ENCODE measurements around the gene EEF2KMT.

EEF2KMT gene

DNA sequence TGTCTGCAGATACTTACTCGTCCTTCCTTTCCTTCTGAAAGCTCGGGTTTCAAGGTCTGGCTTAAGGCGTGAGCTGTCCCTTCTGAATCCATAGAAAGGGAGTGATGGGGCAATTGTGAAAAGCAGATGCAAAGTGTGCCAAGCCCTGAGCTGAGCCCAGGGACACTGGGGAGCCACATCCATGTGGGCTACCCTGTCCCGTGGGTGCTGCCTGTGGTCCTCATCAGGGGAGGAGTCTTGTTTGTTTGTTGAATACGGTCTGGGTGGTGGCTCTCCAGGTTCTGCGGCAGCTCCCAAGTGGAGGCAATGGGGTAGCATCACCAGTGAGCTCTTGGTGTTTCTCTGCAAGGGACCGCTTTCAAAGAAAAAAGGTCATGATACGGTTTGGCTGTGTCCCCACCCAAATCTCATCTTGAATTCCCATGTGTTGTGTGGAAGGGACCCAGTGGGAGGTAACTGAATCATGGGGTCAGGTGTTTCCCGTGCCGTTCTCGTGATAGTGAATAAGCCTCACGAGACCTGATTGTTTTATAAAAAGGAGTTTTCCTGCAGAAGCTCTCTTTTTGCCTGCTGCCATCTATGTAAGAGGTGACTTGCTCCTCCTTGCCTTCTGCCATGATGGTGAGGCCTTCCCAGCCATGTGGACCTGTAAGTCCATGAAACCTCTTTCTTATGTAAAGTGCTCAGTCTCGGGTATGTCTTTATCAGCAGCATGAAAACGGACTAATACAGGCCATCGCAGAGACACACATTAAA, 27.0 kb downstream of the EEF2KMT start:
- Histone ChIP-seq H3K4me3 (ENCODE audit: control insufficient read depth in 1 of 7, extremely low read depth in 1 of 7, insufficient read depth in 4 of 7, low read depth in 2 of 7, low read length in 6 of 7) (no peak overlapping the region), H3K36me3 (ENCODE audit: control insufficient read depth in 4 of 4, insufficient read depth in 4 of 4, low read length in 3 of 4) (peaks cover 0 to 14% (median 5%) of the 10 kb centered on the region in 4 experiments), H3K27ac (ENCODE audit: insufficient read depth in 1 of 2, low read depth in 1 of 2, low read length in 2 of 2, poor library complexity in 1 of 2, severe bottlenecking in 2 of 2) (no peak overlapping the region), H3K27me3 (replicated peaks in 2 of 5; ENCODE audit: control insufficient read depth in 4 of 5, insufficient read depth in 5 of 5, low read length in 4 of 5) (no peaks in the 10 kb centered on the region), H3K9me3 (ENCODE audit: control extremely low read depth in 1 of 5, control insufficient read depth in 4 of 5, insufficient read depth in 2 of 5, low read depth in 1 of 5, low read length in 4 of 5) (no peaks in the 10 kb centered on the region), H3K4me1 (ENCODE audit: control extremely low read depth in 1 of 4, control insufficient read depth in 4 of 4, insufficient read depth in 4 of 4, low read length in 3 of 4) (peaks cover 0 to 21% (median 12%) of the 10 kb centered on the region in 4 experiments)
- ChIA-PET CTCF (interaction anchor here (0.5 to 1.6 kb wide), 2 partner anchors 14 to 42 kb away, joined by 4 to 5 read pairs; no protein-coding TSS in a partner anchor), POLR2A (no interaction called here)
- WGBS (ENCODE audit: insufficient coverage): 98% methylated on average over 9 of the region's 15 CpGs
- DNase-seq: no peak

DNA sequence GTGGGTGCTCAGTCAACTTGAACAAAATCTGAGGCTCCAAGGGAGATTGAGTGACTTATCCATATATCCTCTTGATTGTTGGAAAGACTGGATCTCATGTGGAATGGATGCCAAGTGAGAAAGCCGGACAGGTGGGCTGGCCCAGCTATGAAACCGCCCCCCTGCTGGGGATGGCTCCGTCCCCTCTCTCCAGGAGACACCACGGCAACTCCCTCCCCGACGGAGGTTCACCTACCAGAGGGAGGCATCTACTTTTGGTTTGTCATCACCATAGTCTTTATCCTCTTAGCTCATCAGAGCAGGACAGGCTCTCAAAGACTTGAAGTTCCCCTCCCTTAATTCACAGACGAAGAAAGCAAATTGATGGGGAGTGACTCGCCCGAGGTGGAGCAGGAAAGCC, 27.7 kb downstream of the EEF2KMT start:
- Histone ChIP-seq H3K4me1 (ENCODE audit: control extremely low read depth in 1 of 4, control insufficient read depth in 4 of 4, insufficient read depth in 4 of 4, low read length in 3 of 4) (peaks cover 0 to 21% (median 12%) of the 10 kb centered on the region in 4 experiments), H3K27me3 (replicated peaks in 2 of 5; ENCODE audit: control insufficient read depth in 4 of 5, insufficient read depth in 5 of 5, low read length in 4 of 5) (peaks cover 0 to under 1% (median 0%) of the 10 kb centered on the region in 5 experiments), H3K27ac (ENCODE audit: insufficient read depth in 1 of 2, low read depth in 1 of 2, low read length in 2 of 2, poor library complexity in 1 of 2, severe bottlenecking in 2 of 2) (no peak overlapping the region), H3K4me3 (ENCODE audit: control insufficient read depth in 1 of 7, extremely low read depth in 1 of 7, insufficient read depth in 4 of 7, low read depth in 2 of 7, low read length in 6 of 7) (no peak overlapping the region), H3K9me3 (ENCODE audit: control extremely low read depth in 1 of 5, control insufficient read depth in 4 of 5, insufficient read depth in 2 of 5, low read depth in 1 of 5, low read length in 4 of 5) (no peaks in the 10 kb centered on the region), H3K36me3 (ENCODE audit: control insufficient read depth in 4 of 4, insufficient read depth in 4 of 4, low read length in 3 of 4) (peaks cover 0 to 8% (median under 1%) of the 10 kb centered on the region in 4 experiments)
- DNase-seq: no peak
- ChIA-PET CTCF (interaction anchor here (0.5 to 1.6 kb wide), 2 partner anchors 13 to 43 kb away, joined by 4 to 5 read pairs; no protein-coding TSS in a partner anchor), POLR2A (no interaction called here)
- whole genome bisulfite sequencing (ENCODE audit: insufficient coverage): 100% methylated on average over 9 of the region's 9 CpGs

DNA sequence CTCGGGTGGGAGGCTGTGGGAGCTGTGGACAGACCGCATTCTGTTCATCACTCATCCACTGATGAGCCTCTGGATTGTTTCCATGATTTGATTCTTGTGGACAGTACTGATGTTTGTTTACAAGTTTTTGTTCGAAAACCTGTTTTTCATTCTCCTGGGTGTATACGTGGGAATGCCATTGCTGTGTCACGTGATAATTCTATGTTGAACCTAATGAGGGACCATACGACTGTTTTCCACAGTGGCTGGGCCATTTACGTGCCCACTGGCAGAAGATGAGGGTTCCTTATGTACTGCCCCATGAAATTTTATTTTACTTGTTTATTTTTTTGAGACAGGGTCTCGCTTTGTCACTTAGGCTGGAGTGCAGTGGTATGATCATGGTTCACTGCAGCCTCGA, 28.5 kb downstream of the EEF2KMT start:
- Histone ChIP-seq H3K4me1 (ENCODE audit: control extremely low read depth in 1 of 4, control insufficient read depth in 4 of 4, insufficient read depth in 4 of 4, low read length in 3 of 4) (peaks cover 0 to 21% (median 12%) of the 10 kb centered on the region in 4 experiments), H3K36me3 (ENCODE audit: control insufficient read depth in 4 of 4, insufficient read depth in 4 of 4, low read length in 3 of 4) (peaks cover 0 to 4% (median 0%) of the 10 kb centered on the region in 4 experiments), H3K9me3 (ENCODE audit: control extremely low read depth in 1 of 5, control insufficient read depth in 4 of 5, insufficient read depth in 2 of 5, low read depth in 1 of 5, low read length in 4 of 5) (no peaks in the 10 kb centered on the region), H3K27me3 (replicated peaks in 2 of 5; ENCODE audit: control insufficient read depth in 4 of 5, insufficient read depth in 5 of 5, low read length in 4 of 5) (peaks cover 0 to 5% (median 0%) of the 10 kb centered on the region in 5 experiments), H3K27ac (ENCODE audit: insufficient read depth in 1 of 2, low read depth in 1 of 2, low read length in 2 of 2, poor library complexity in 1 of 2, severe bottlenecking in 2 of 2) (no peak overlapping the region), H3K4me3 (ENCODE audit: control insufficient read depth in 1 of 7, extremely low read depth in 1 of 7, insufficient read depth in 4 of 7, low read depth in 2 of 7, low read length in 6 of 7) (no peak overlapping the region)
- 96% methylated on average over 9 of the region's 9 CpGs for WGBS (ENCODE audit: insufficient coverage)
- POLR2A ChIA-PET: no interaction called here
- CTCF ChIA-PET: interaction anchor here (1.6 kb wide), 1 partner anchor 12 kb away, joined by 5 read pairs; no protein-coding TSS in a partner anchor
- DNase-seq: no peak

DNA sequence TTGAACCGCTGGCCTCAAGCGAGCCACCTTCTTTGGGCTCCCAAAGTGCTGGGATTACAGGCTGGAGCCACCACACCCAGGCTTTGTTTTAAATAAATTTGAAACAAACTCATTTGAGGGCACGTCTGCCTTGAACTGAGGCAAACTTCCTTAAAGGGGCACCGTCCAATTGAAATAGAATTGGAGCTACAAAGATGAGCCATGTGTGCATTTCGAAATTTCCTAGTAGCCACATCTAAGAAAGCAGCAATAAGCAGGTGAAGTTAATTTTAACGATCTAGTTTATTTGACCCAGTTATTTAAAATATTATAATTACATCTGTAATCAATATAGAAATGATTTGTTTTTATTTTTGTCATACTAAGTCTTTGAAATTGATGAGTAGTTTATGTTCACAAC, 31.1 kb downstream of the EEF2KMT start:
- no peak overlapping the region for H3K27ac ChIP-seq (ENCODE audit: insufficient read depth in 1 of 2, low read depth in 1 of 2, low read length in 2 of 2, poor library complexity in 1 of 2, severe bottlenecking in 2 of 2)
- CTCF ChIA-PET: interaction anchor here (2.7 kb wide), 1 partner anchor 10 kb away, joined by 10 read pairs; no protein-coding TSS in a partner anchor
- H3K36me3 ChIP-seq (ENCODE audit: control insufficient read depth in 4 of 4, insufficient read depth in 4 of 4, low read length in 3 of 4): no peaks in the 10 kb centered on the region
- peaks cover 0 to 5% (median 0%) of the 10 kb centered on the region in 5 experiments for H3K27me3 ChIP-seq (replicated peaks in 2 of 5; ENCODE audit: control insufficient read depth in 4 of 5, insufficient read depth in 5 of 5, low read length in 4 of 5)
- H3K4me1 ChIP-seq (ENCODE audit: control extremely low read depth in 1 of 4, control insufficient read depth in 4 of 4, insufficient read depth in 4 of 4, low read length in 3 of 4): peaks cover 0 to 13% (median 3%) of the 10 kb centered on the region in 4 experiments
- POLR2A ChIA-PET: no interaction called here
- DNase-seq: no peak
- H3K9me3 ChIP-seq (ENCODE audit: control extremely low read depth in 1 of 5, control insufficient read depth in 4 of 5, insufficient read depth in 2 of 5, low read depth in 1 of 5, low read length in 4 of 5): no peaks in the 10 kb centered on the region
- 95% methylated on average over 5 of the region's 6 CpGs for WGBS (ENCODE audit: insufficient coverage)
- no peak overlapping the region for H3K4me3 ChIP-seq (ENCODE audit: control insufficient read depth in 1 of 7, extremely low read depth in 1 of 7, insufficient read depth in 4 of 7, low read depth in 2 of 7, low read length in 6 of 7)

DNA sequence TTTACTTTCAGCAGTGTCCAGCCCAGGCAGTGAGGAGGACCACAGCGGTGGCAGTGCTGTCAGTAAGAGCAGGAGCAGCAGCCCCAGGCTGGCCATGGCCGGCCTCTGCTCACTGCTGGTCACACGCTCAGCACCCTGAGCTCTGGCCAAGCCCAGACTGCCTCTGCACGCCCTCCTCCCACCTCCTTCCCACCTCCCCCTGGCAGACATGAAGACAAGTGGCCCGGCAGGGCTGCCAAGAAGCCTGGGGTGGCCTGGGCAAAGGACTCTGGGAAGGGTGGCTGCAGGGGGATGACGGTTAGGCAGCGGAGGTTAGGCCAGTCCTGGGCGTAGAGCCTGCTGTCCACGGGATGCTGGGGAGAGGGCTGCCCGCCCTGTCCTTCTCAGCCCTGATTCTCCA, 31.8 kb downstream of the EEF2KMT start, which contains the start of gene C16orf89:
TSS of gene C16orf89 (minus strand) at position 144 of the 400 bp plus-strand sequence. CDS start at position 96, 48 bp downstream.
- no peaks in the 10 kb centered on the region for H3K9me3 ChIP-seq (ENCODE audit: control extremely low read depth in 1 of 5, control insufficient read depth in 4 of 5, insufficient read depth in 2 of 5, low read depth in 1 of 5, low read length in 4 of 5)
- no peaks in the 10 kb centered on the region for H3K36me3 ChIP-seq (ENCODE audit: control insufficient read depth in 4 of 4, insufficient read depth in 4 of 4, low read length in 3 of 4)
- no peak within 1 kb of the TSS for H3K4me3 ChIP-seq (ENCODE audit: control insufficient read depth in 1 of 7, extremely low read depth in 1 of 7, insufficient read depth in 4 of 7, low read depth in 2 of 7, low read length in 6 of 7)
- ChIA-PET POLR2A (no interaction called here), CTCF (interaction anchor here (0.6 to 2.7 kb wide), 3 partner anchors 9 to 20 kb away, joined by 3 to 10 read pairs (median 4); no protein-coding TSS in a partner anchor)
- WGBS (ENCODE audit: insufficient coverage): 92% methylated on average over 8 of the region's 10 CpGs
- no peak for DNase-seq
- peaks cover 0 to 6% (median 0%) of the 10 kb centered on the region in 4 experiments for H3K4me1 ChIP-seq (ENCODE audit: control extremely low read depth in 1 of 4, control insufficient read depth in 4 of 4, insufficient read depth in 4 of 4, low read length in 3 of 4)
- no peak within 1 kb of the TSS for H3K27ac ChIP-seq (ENCODE audit: insufficient read depth in 1 of 2, low read depth in 1 of 2, low read length in 2 of 2, poor library complexity in 1 of 2, severe bottlenecking in 2 of 2)
- H3K27me3 ChIP-seq (replicated peaks in 2 of 5; ENCODE audit: control insufficient read depth in 4 of 5, insufficient read depth in 5 of 5, low read length in 4 of 5): peaks cover 0 to 5% (median 0%) of the 10 kb centered on the region in 5 experiments

DNA sequence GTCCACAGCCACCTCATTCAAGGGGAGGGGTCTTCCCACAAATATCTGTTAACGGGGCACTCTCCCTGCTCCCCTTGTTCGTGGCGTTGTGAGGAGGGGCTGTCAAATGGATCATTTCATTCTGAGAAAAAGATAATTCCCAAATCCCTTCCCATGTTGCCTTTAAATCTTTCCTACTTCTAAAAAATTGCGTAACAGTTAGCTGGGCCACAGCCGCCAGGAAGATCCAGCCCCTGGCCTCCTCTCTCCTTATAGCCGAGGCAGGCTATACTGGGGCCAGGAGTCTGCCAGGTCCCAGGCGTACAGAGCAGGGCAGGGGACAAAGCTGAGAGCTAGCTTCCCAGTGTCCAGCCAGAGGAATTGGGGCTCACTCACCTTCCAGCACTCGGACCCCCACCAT, 32.3 kb downstream of the EEF2KMT start:
- peaks cover 0 to 5% (median 0%) of the 10 kb centered on the region in 5 experiments for H3K27me3 ChIP-seq (replicated peaks in 2 of 5; ENCODE audit: control insufficient read depth in 4 of 5, insufficient read depth in 5 of 5, low read length in 4 of 5)
- no peak overlapping the region for H3K4me3 ChIP-seq (ENCODE audit: control insufficient read depth in 1 of 7, extremely low read depth in 1 of 7, insufficient read depth in 4 of 7, low read depth in 2 of 7, low read length in 6 of 7)
- no peaks in the 10 kb centered on the region for H3K36me3 ChIP-seq (ENCODE audit: control insufficient read depth in 4 of 4, insufficient read depth in 4 of 4, low read length in 3 of 4)
- DNase-seq: no peak
- CTCF ChIA-PET: interaction anchor here (0.6 to 2.7 kb wide), 3 partner anchors 9 to 21 kb away, joined by 3 to 10 read pairs (median 4); no protein-coding TSS in a partner anchor
- 96% methylated on average over 8 of the region's 8 CpGs for WGBS (ENCODE audit: insufficient coverage)
- no peaks in the 10 kb centered on the region for H3K9me3 ChIP-seq (ENCODE audit: control extremely low read depth in 1 of 5, control insufficient read depth in 4 of 5, insufficient read depth in 2 of 5, low read depth in 1 of 5, low read length in 4 of 5)
- peaks cover 0 to 2% (median 0%) of the 10 kb centered on the region in 4 experiments for H3K4me1 ChIP-seq (ENCODE audit: control extremely low read depth in 1 of 4, control insufficient read depth in 4 of 4, insufficient read depth in 4 of 4, low read length in 3 of 4)
- H3K27ac ChIP-seq (ENCODE audit: insufficient read depth in 1 of 2, low read depth in 1 of 2, low read length in 2 of 2, poor library complexity in 1 of 2, severe bottlenecking in 2 of 2): no peak overlapping the region
- POLR2A ChIA-PET: no interaction called here

DNA sequence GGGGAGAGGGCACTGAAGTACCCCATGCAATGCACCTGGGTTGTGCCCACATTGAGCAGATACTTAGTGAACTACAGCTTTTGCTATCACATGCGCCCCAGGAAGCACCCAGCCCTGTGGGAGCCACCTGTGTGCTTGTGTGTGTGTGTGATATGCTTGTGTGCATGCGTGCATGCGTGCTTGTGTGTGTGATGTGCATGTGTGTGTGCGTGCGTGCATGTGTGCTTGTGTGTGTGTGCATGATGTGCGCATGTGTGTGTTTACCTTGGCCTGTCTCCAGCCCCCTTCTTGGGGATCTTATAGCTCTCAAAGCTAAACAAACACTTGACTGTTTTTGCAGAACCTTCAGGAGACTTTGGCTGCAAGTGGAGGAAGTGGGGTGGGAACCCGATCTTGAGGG, 32.7 kb downstream of the EEF2KMT start:
- Histone ChIP-seq H3K27me3 (replicated peaks in 2 of 5; ENCODE audit: control insufficient read depth in 4 of 5, insufficient read depth in 5 of 5, low read length in 4 of 5) (peaks cover 0 to 5% (median 0%) of the 10 kb centered on the region in 5 experiments), H3K27ac (ENCODE audit: insufficient read depth in 1 of 2, low read depth in 1 of 2, low read length in 2 of 2, poor library complexity in 1 of 2, severe bottlenecking in 2 of 2) (no peak overlapping the region), H3K9me3 (ENCODE audit: control extremely low read depth in 1 of 5, control insufficient read depth in 4 of 5, insufficient read depth in 2 of 5, low read depth in 1 of 5, low read length in 4 of 5) (no peaks in the 10 kb centered on the region), H3K4me3 (ENCODE audit: control insufficient read depth in 1 of 7, extremely low read depth in 1 of 7, insufficient read depth in 4 of 7, low read depth in 2 of 7, low read length in 6 of 7) (no peak overlapping the region), H3K36me3 (ENCODE audit: control insufficient read depth in 4 of 4, insufficient read depth in 4 of 4, low read length in 3 of 4) (no peaks in the 10 kb centered on the region), H3K4me1 (ENCODE audit: control extremely low read depth in 1 of 4, control insufficient read depth in 4 of 4, insufficient read depth in 4 of 4, low read length in 3 of 4) (peaks cover 0 to 2% (median 0%) of the 10 kb centered on the region in 4 experiments)
- ChIA-PET POLR2A (no interaction called here), CTCF (interaction anchor here (1.2 to 2.7 kb wide), 2 partner anchors 8 to 11 kb away, joined by 4 to 10 read pairs; no protein-coding TSS in a partner anchor)
- DNase-seq: no peak
- WGBS (ENCODE audit: insufficient coverage): 76% methylated on average over 2 of the region's 7 CpGs

Data from common myeloid progenitor, CD34-positive (primary cell).